H1 (cell line): Measurements from ENCODE around the gene APH1B. TPM values are rescaled to one million over a fixed set of nuclear protein-coding genes. Genes with fewer than 3 reads are reported as not detected.

Experiments
- CTCF ChIA-PET: fragments of 300-600 bp; sonication (Branson Sonifier 250); formaldehyde crosslinking; loops from one replicate; lab custom pipeline; 2021; ENCODE audit not compliant: partially characterized antibody; lab: Charles Lee
- POLR2A ChIA-PET: fragments of 300-600 bp; sonication (Branson Sonifier 250); formaldehyde crosslinking; loops from one replicate; lab custom pipeline; 2021; ENCODE audit warnings: inconsistent platforms; ENCODE audit not compliant: partially characterized antibody; lab: Charles Lee
- DNase-seq, 2 experiments: peaks; one replicate each; pipeline versions ENCODE4 v3.0.0 to v3.0.0-alpha.2; 2010 to 2022; ENCODE audit warnings: low spot score in 2 of 2, low read depth in 1 of 2, mixed read lengths in 1 of 2
- FAIRE-seq: peaks from 2 replicates; lab custom pipeline; 2011; peaks lifted over from hg19 to GRCh38; lab: Jason Lieb, UNC
- H2AFZ ChIP-seq: 2 replicates; pipeline ENCODE4 v1.8.1; 2012; ENCODE audit warnings: low read length, inconsistent platforms
- H2AK5ac ChIP-seq: 2 replicates; pipeline ENCODE4 v1.6.1; 2013; ENCODE audit warnings: low read depth, low read length
- H2BK120ac ChIP-seq: replicated peaks from 2 replicates; pipeline ENCODE3; 2013; ENCODE audit warnings: low read depth, low read length, inconsistent platforms
- H2BK12ac ChIP-seq: 2 replicates; pipeline ENCODE4 v1.6.1; 2013; ENCODE audit warnings: low read depth, low read length
- H2BK15ac ChIP-seq: 2 replicates; pipeline ENCODE4 v1.6.1; 2013; ENCODE audit warnings: low read length
- H2BK20ac ChIP-seq: 2 replicates; pipeline ENCODE4 v1.6.1; 2013; ENCODE audit warnings: low read length
- H2BK5ac ChIP-seq: 2 replicates; pipeline ENCODE4 v1.6.1; 2013; ENCODE audit warnings: low read depth, low read length
- H3K14ac ChIP-seq: 2 replicates; pipeline ENCODE4 v1.6.1; 2013; ENCODE audit warnings: inconsistent platforms; ENCODE audit not compliant: insufficient read length
- H3K18ac ChIP-seq: 2 replicates; pipeline ENCODE4 v1.6.1; 2013; ENCODE audit warnings: low read length; ENCODE audit errors: extremely low read depth
- H3K23ac ChIP-seq: 2 replicates; pipeline ENCODE4 v1.6.1; 2013; ENCODE audit warnings: inconsistent platforms; ENCODE audit not compliant: insufficient read length
- H3K23me2 ChIP-seq: 2 replicates; pipeline ENCODE4 v1.6.1; 2013; ENCODE audit warnings: low read depth, low read length
- H3K27ac ChIP-seq: 2 replicates; pipeline ENCODE4 v1.6.1; 2011; ENCODE audit warnings: low read depth, low read length, inconsistent platforms
- H3K27me3 ChIP-seq, 4 experiments: replicated peaks in 1 of 4; 1 replicate in 1 of 4; 2 replicates in 3 of 4; pipeline versions ENCODE4 v1.6.1 to v1.8.1; 2011 to 2013; ENCODE audit warnings: low read length in 3 of 4, mild to moderate bottlenecking in 3 of 4, inconsistent platforms in 2 of 4, mixed read lengths in 2 of 4, moderate library complexity in 1 of 4; ENCODE audit not compliant: control insufficient read depth in 3 of 4, insufficient read depth in 3 of 4; ENCODE audit errors: extremely low read depth in 1 of 4
- H3K36me3 ChIP-seq, 4 experiments: 2 replicates each; pipeline versions ENCODE4 v1.6.1 to v1.8.1; 2011 to 2013; ENCODE audit warnings: mild to moderate bottlenecking in 4 of 4, low read length in 3 of 4, moderate library complexity in 2 of 4, control low read depth in 1 of 4, inconsistent platforms in 1 of 4; ENCODE audit not compliant: insufficient read depth in 4 of 4, control insufficient read depth in 2 of 4
- H3K4ac ChIP-seq: replicated peaks from 2 replicates; pipeline ENCODE3; 2013; ENCODE audit warnings: low read length, low read depth, mixed read lengths, inconsistent platforms; ENCODE audit not compliant: insufficient read length
- H3K4me1 ChIP-seq, 4 experiments: replicated peaks in 1 of 4; 1 replicate in 1 of 4; 2 replicates in 3 of 4; pipeline versions ENCODE4 v1.6.1 to v1.8.1; 2011 to 2013; ENCODE audit warnings: low read length in 3 of 4, inconsistent platforms in 2 of 4, mixed read lengths in 1 of 4; ENCODE audit not compliant: insufficient read depth in 4 of 4, control insufficient read depth in 3 of 4
- H3K4me2 ChIP-seq, 2 experiments: 2 replicates each; pipeline versions ENCODE4 v1.6.1 to v1.8.1; 2011 to 2013; ENCODE audit warnings: low read depth in 2 of 2, low read length in 2 of 2, control low read depth in 1 of 2, inconsistent platforms in 1 of 2, mild to moderate bottlenecking in 1 of 2; ENCODE audit not compliant: insufficient read depth in 1 of 2
- H3K4me3 ChIP-seq, 4 experiments: fragments of 200-600, 300-600 bp in 1 of 4; sonication (generic), shearing (Covaris generic), sonication (Bioruptor Twin) in 1 of 4; 2 replicates each; pipeline versions ENCODE4 v1.5.1 to v1.8.1; 2011 to 2016; ENCODE audit warnings: low read length in 4 of 4, low read depth in 3 of 4, control low read depth in 2 of 4, inconsistent platforms in 2 of 4, mild to moderate bottlenecking in 2 of 4, mixed read lengths in 1 of 4, moderate library complexity in 1 of 4; ENCODE audit not compliant: insufficient read depth in 2 of 4; ENCODE audit errors: extremely low read depth in 1 of 4
- H3K56ac ChIP-seq: replicated peaks from 2 replicates; pipeline ENCODE3; 2013; ENCODE audit warnings: low read depth, mild to moderate bottlenecking, mixed read lengths, low read length, inconsistent platforms; ENCODE audit not compliant: insufficient read length
- H3K79me1 ChIP-seq: 2 replicates; pipeline ENCODE4 v1.6.1; 2013; ENCODE audit warnings: low read depth, low read length, control low read depth
- H3K79me2 ChIP-seq, 2 experiments: 2 replicates each; pipeline versions ENCODE4 v1.6.1 to v1.8.1; 2012 to 2013; ENCODE audit warnings: low read length in 2 of 2, mild to moderate bottlenecking in 2 of 2, inconsistent platforms in 1 of 2; ENCODE audit not compliant: insufficient read depth in 2 of 2, control insufficient read depth in 1 of 2
- H3K9ac ChIP-seq, 4 experiments: replicated peaks in 1 of 4; 1 replicate in 1 of 4; 2 replicates in 3 of 4; pipeline versions ENCODE4 v1.6.1 to v1.8.1; 2011 to 2013; ENCODE audit warnings: low read depth in 3 of 4, low read length in 3 of 4, control low read depth in 2 of 4, mild to moderate bottlenecking in 2 of 4, moderate library complexity in 2 of 4, inconsistent platforms in 1 of 4; ENCODE audit errors: extremely low read depth in 1 of 4
- H3K9me3 ChIP-seq, 2 experiments: 2 replicates each; pipeline versions ENCODE4 v1.6.1 to v1.8.1; 2012 to 2013; ENCODE audit warnings: mild to moderate bottlenecking in 2 of 2, moderate library complexity in 2 of 2, control low read depth in 1 of 2, inconsistent platforms in 1 of 2, low read depth in 1 of 2, low read length in 1 of 2, mixed read lengths in 1 of 2; ENCODE audit not compliant: insufficient read depth in 2 of 2
- H4K20me1 ChIP-seq, 2 experiments: replicated peaks in 1 of 2; 2 replicates each; pipeline versions ENCODE3 to v1.8.1; 2011 to 2013; ENCODE audit warnings: inconsistent platforms in 2 of 2, low read length in 2 of 2, mild to moderate bottlenecking in 1 of 2; ENCODE audit not compliant: insufficient read depth in 2 of 2, control insufficient read depth in 1 of 2
- H4K5ac ChIP-seq: 2 replicates; pipeline ENCODE4 v1.6.1; 2013; ENCODE audit warnings: low read length, low read depth, mixed read lengths, inconsistent platforms; ENCODE audit not compliant: insufficient read length
- H4K8ac ChIP-seq: 2 replicates; pipeline ENCODE4 v1.8.0; 2013; ENCODE audit warnings: mild to moderate bottlenecking, moderate library complexity, low read length, inconsistent platforms; ENCODE audit not compliant: insufficient read depth; ENCODE audit errors: extremely low read depth
- H4K91ac ChIP-seq: replicated peaks from 2 replicates; pipeline ENCODE3; 2013; ENCODE audit warnings: low read length, mixed read lengths, inconsistent platforms; ENCODE audit not compliant: insufficient read length
- CEBPB ChIP-seq: IDR thresholded peaks from 2 replicates; pipeline ENCODE4 v1.6.1; 2012; ENCODE audit warnings: low read depth, low read length
- CHD2 ChIP-seq: IDR thresholded peaks from 2 replicates; pipeline ENCODE4 v1.6.1; 2012; ENCODE audit warnings: low read length, improper control_type of control experiment
- EGR1 ChIP-seq: IDR thresholded peaks from 2 replicates; pipeline ENCODE4 v1.6.1; 2011; ENCODE audit warnings: low read depth, low read length, borderline replicate concordance
- EZH2 ChIP-seq: fragments of 200-600 bp; sonication (generic); IDR thresholded peaks from 2 replicates; pipeline ENCODE4 v1.7.1; 2012; ENCODE audit warnings: low read depth, mild to moderate bottlenecking, moderate library complexity, low read length, inconsistent platforms; ENCODE audit not compliant: severe bottlenecking
- FOSL1 ChIP-seq: IDR thresholded peaks from 2 replicates; pipeline ENCODE4 v1.6.1; 2011; ENCODE audit warnings: mild to moderate bottlenecking, low read depth, low read length, moderate library complexity; ENCODE audit not compliant: insufficient read depth
- JUND ChIP-seq: IDR thresholded peaks from 2 replicates; pipeline ENCODE4 v1.6.1; 2011; ENCODE audit warnings: mild to moderate bottlenecking, improper control_type of control experiment, low read length
- SIN3A ChIP-seq, 2 experiments: IDR thresholded peaks in 1 of 2; conservative IDR thresholded peaks in 1 of 2; 2 replicates each; pipeline ENCODE4 v1.6.1; 2011 to 2012; ENCODE audit warnings: low read length in 2 of 2, improper control_type of control experiment in 1 of 2, low read depth in 1 of 2, mild to moderate bottlenecking in 1 of 2
- SIRT6 ChIP-seq: IDR thresholded peaks from one replicate; pipeline ENCODE4 v1.7.1; 2012; ENCODE audit warnings: low read length, inconsistent platforms
- SIX5 ChIP-seq: IDR thresholded peaks from 2 replicates; pipeline ENCODE4 v1.6.1; 2011; ENCODE audit warnings: mild to moderate bottlenecking, low read depth, low read length
- SP1 ChIP-seq: IDR thresholded peaks from 2 replicates; pipeline ENCODE4 v1.6.1; 2011; ENCODE audit warnings: low read depth, low read length
- TAF1 ChIP-seq: IDR thresholded peaks from 2 replicates; pipeline ENCODE4 v1.6.1; 2011; ENCODE audit warnings: mild to moderate bottlenecking, low read depth, low read length
- WGBS, 2 experiments: shearing (Covaris generic) in 1 of 2; methylation state at CpG; one replicate each; pipeline versions ENCODE4 v1.1.6 to v1.1.7; 2013 to 2015; ENCODE audit warnings: low lambda C conversion rate in 2 of 2, mixed read lengths in 2 of 2, inconsistent platforms in 1 of 2, low coverage in 1 of 2, missing lambda C conversion rate in 1 of 2; ENCODE audit not compliant: insufficient replicate concordance in 2 of 2, insufficient coverage in 1 of 2, insufficient read length in 1 of 2; ENCODE audit errors: extremely low coverage in 1 of 2, missing lambda C conversion rate in 1 of 2; 5-methylcytosine and 5-hydroxymethylcytosine counted together
- polyA plus RNA-seq, 7 experiments: library from polyadenylated mRNA; depleted of rRNA in 3 of 7; stranded (reverse) in 5 of 7; unstranded in 2 of 7; fragments of >200 nt in 5 of 7; fragments of 200-250 nt in 2 of 7; gene quantifications; 1 replicate in 5 of 7; 2 replicates in 1 of 7; 4 replicates in 1 of 7; pipeline versions ENCODE4 v1.2.1 to v1.2.3, GENCODE V29; 2011 to 2013; ENCODE audit warnings: missing spikeins in 2 of 7, mixed read lengths in 2 of 7
- total RNA-seq: library from RNA; stranded (reverse); fragmentation: NEBNext Ultra II Directional; extraction: Animal tissue kit (Norgen Biotek cat#: 25700); gene quantifications from 2 replicates; pipeline ENCODE4 v1.2.1, GENCODE V29; 2021

The APH1B gene
- total and polyA plus RNA-seq, 2 of the 8 experiments (the other 6 are each of a cell fraction or from before 2014, with no cell fraction given) = 11.5 to 22.9 TPM

GRCh38 chr15:63274427-63274826 is 3.0 kb upstream of the APH1B start:
- H2AK5ac ChIP-seq = no peak overlapping the region
- H3K23me2 ChIP-seq = peaks cover 4% of the 10 kb centered on the region; the same call in 1 of the 2 replicates
- no peak overlapping the region for H2BK12ac ChIP-seq
- no peak overlapping the region for H3K18ac ChIP-seq
- DNase-seq = no peak
- no peak overlapping the region for H2BK15ac ChIP-seq
- H4K5ac ChIP-seq = no peak overlapping the region
- H4K20me1 ChIP-seq = no peaks in the 10 kb centered on the region
- H3K27ac ChIP-seq = no peak overlapping the region
- H2AFZ ChIP-seq = no peak overlapping the region
- peaks cover 0 to 2% (median 0%) of the 10 kb centered on the region in 4 experiments; a peak in 2 of 7 replicates for H3K4me1 ChIP-seq
- no peak overlapping the region for H2BK120ac ChIP-seq
- H3K36me3 ChIP-seq = no peaks in the 10 kb centered on the region; a peak in 1 of 8 replicates
- no peak overlapping the region for H3K4me3 ChIP-seq
- WGBS, 2 experiments = 58% methylated on average over 3 of the region's 3 CpGs; no CpG with 5 or more reads in 1 of the 2 experiments
- no peak overlapping the region for H3K4ac ChIP-seq
- ChIA-PET POLR2A (interaction anchor here (0.6 to 1.6 kb wide), 4 partner anchors 15 to 112 kb away, joined by 3 to 5 read pairs (median 3); no protein-coding TSS in a partner anchor), CTCF (interaction anchor here (0.6 to 1.5 kb wide), 2 partner anchors 79 to 875 kb away, joined by 3 to 4 read pairs; no protein-coding TSS in a partner anchor)
- H3K9me3 ChIP-seq = peaks cover 0 to 5% of the 10 kb centered on the region in 2 experiments; a peak in 3 of 4 replicates
- H2BK20ac ChIP-seq = 0 out of 2 replicates have a peak overlapping the region, but pooled peaks have one; percentile 86
- H3K23ac ChIP-seq = no peak overlapping the region
- H2BK5ac ChIP-seq = no peak overlapping the region; the same call in 1 of the 2 replicates
- H3K9ac ChIP-seq = no peak overlapping the region
- no peak overlapping the region for H3K56ac ChIP-seq
- H3K14ac ChIP-seq = no peak overlapping the region
- H4K8ac ChIP-seq = no peak overlapping the region
- H3K4me2 ChIP-seq = no peak overlapping the region
- FAIRE-seq = no peak
- H4K91ac ChIP-seq = no peak overlapping the region
- no peaks in the 10 kb centered on the region; a peak in 1 of 7 replicates for H3K27me3 ChIP-seq
- no peaks in the 10 kb centered on the region for H3K79me2 ChIP-seq
- no peaks in the 10 kb centered on the region for H3K79me1 ChIP-seq
- peak; percentile 95 for TF ChIP-seq CEBPB
- TF ChIP-seq EGR1 = no peak
- TF ChIP-seq SIN3A (conservative IDR thresholded peaks at IDR 0.05 in 1 of 2, IDR thresholded peaks at IDR 0.05 in 1 of 2; ENCODE audit: low read depth in 1 of 2, low read length in 2 of 2) = 0 out of 4 replicates have a peak, but pooled peaks of 1 of the 2 experiments have one; percentile 50
- no peak for TF ChIP-seq TAF1
- peak; percentile 63 for TF ChIP-seq JUND
- TF ChIP-seq CHD2 = no peak
- no peak for TF ChIP-seq SP1
- TF ChIP-seq SIX5 = no peak
- no peak for TF ChIP-seq FOSL1
- no peak for TF ChIP-seq SIRT6
- no peak for TF ChIP-seq EZH2
